ENCODE measurements around the gene POC1B.

POC1B gene

GRCh38 chr12:89525824-89526770 lies at the start of gene POC1B:
Gene POC1B, minus strand, starts transcription at chr12:89526047. Its CDS starts 152 bp downstream, at chr12:89525895.
- DNase-seq (ENCODE audit: low read depth in 2 of 2) = peak; percentile 65 to 66

DNA sequence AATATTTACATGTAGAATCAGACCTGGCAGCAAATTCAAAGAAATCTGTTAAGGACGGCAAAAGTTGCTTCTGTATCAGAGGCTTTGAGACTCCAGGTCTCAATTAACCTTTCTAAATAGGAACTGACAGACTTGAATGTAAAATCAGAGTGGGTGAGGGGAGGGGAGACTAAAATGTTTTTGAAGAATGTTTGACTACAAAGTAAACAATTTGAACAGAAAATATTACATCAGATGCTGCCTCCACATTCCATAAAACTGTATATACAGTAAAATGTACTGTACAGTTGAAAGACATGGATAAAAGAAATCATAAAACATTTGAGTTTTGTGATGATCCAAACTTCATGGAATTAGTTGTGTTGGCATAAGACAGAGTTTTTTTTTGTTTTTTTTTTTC lies 49.5 kb upstream of the POC1B start:
- no peak for DNase-seq (ENCODE audit: low read depth in 2 of 2)

GRCh38 chr12:89574736-89575208 lies 48.9 kb upstream of the POC1B start:
- no peak for DNase-seq (ENCODE audit: low read depth in 2 of 2)

DNA sequence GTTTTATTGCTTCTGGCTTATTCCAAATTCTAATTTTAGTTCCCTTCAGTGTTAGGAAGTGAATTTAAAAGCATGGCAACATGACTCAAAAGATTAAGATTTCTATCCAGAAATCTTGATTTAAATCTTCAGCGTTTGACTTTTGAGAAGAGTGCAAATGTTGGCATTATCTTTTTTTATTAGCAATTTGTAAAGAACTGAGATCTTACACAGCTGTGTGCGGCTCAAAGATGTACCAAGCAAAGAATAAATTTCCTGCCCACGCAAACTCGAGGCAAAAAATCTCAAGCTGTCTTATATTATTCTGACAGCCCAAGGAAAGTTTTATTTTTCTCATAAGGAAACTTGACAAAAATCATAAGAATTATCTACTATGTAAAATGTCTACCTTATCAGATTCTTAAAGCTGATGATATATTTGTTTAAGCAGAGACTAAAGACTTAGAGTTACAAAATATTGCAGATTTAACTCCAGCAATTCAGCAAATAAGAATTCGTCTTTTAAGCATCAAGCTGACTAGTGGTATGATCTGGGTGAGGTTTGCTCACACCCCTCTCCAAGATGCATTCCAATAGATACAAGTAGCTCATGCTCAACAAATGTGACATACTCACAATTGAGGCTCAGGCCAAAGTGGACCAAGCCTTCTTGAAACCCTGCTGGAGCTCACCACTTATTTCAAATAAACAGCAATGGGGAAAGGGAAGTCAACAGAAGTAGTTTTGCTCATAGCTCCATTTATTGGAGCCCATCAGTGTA lies 47.4 kb upstream of the POC1B start:
- DNase-seq (ENCODE audit: low read depth in 2 of 2) = no peak

DNA sequence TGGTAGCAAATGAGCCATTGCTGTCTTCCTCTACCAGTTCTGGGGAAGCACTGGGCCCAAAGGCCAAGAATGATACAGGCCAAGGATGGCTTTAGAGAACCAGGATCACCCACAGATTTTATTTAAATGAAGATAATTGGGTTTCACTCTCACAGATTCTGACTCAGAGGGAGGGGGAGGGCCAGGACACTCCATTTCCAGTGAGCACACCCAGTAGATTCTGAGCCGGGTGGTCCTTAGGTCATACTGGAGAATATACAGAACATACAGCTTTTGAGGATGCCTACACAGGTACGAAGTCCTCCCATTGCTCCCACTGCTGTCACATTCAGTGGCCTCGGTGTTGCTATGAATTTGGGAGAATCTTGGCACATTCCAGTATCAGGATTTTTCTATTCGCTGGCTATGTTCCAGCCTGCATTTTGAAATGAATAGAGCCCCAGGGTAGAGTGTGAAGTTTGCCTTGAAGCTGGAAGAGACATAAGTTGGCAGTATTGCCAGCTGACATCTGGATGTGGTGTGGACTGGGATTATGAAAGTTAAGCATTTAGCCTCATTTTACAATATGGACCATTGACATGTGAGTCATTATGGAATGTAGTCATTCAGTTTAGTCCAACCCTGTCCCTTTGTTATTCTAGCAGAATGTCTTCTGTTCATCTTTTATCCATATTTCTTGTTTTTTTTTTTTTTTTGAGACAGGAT lies 45.8 kb upstream of the POC1B start:
- no peak for DNase-seq (ENCODE audit: low read depth in 2 of 2)

DNA sequence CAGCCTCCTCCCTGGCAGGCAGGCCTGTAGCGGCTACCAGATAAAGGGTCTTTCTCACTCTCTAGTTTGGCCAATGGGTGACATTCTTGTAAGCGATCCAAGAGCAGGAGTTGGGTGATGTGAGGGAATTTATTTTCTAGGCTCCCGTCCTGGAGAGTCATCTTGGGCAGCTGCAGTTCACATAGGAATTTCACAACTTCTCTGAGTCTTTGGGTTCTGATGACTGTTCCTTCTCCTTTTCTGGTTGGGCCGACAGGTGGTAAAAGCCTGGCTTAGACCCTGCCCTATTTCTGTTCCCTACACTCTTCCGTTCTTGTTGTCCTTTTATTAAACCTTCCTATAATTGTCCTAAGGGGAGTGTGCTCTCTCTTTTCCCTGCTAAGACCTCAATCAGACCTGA lies 42.6 kb upstream of the POC1B start:
- DNase-seq (ENCODE audit: low read depth in 2 of 2) = no peak

DNA sequence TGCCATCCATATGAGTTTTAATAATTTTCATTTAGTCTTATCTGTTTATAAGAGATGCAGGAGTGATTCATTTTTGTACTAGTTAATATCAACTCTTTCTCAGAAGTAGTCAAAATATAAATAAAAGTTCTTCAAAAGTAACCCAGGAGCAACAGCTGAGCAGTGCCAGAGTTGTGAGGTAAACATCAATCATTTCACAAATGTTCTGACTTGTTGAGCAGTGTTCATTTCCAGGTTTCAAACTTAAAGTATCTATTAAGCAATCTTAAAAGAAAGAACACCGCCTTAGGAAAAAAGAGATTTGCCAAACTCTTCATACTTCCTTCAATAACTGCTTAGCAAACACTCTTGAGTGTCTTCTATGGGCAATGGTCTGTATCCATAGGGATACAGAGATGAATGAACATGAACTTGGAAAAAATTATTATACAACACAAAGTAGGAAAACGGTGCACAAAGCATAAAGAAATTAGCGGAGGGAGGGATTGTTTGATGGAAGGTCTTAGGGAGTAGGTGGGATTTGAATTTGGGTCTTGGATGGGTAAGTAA lies 41.9 kb upstream of the POC1B start:
- no peak for DNase-seq (ENCODE audit: low read depth in 2 of 2)

- peak in 1 of 2 donors; percentile 3 for DNase-seq (ENCODE audit: low read depth in 2 of 2)
Measured at GRCh38 chr12:89566615-89567014, 40.8 kb upstream of the POC1B start.

- no peak for DNase-seq (ENCODE audit: low read depth in 2 of 2)
Measured at GRCh38 chr12:89565002-89565401, 39.2 kb upstream of the POC1B start.

DNA sequence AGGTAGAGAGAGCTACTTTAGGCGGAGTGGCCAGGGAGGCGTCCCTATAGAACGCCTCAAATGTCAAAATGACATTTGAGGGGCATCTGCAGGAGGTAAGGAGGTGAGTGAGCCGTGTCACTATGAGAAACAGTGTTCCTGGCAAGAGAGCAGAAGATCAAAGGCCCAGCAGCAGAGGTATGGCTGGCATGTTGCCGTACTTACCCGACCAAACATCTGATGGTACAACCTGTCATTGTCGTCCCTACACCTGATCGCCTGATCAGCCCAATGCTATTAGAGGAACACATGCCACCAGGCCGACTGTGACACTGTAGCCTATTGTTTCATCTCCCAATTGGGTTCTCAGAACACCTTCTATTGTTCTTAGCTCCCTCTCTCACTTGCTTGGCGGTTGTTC lies 33.9 kb upstream of the POC1B start:
- DNase-seq (ENCODE audit: low read depth in 2 of 2) = no peak

- no peak for DNase-seq (ENCODE audit: low read depth in 2 of 2)
Measured at GRCh38 chr12:89556976-89557375, 31.1 kb upstream of the POC1B start.

- DNase-seq (ENCODE audit: low read depth in 2 of 2) = no peak
Measured at GRCh38 chr12:89552376-89552775, 26.5 kb upstream of the POC1B start.

DNA sequence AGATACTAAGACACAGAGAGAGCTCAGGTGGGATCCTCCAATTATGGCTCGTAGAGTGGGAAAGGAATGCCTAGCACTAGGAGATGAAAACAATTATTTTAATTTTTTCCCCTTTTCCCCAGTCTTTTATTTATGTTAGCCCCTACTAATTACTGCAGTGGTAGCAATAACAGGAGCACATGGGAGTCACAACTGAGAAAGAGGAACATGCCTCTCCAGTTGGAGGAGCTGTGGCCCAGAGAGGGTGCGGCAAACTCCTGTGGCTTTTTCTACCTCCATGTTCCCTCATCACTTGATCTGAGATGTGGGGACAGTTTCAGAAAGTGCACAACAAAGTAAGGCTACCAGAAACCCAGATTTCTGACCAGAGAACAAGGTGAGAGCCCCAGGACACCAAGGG lies 25.9 kb upstream of the POC1B start:
- DNase-seq (ENCODE audit: low read depth in 2 of 2) = no peak

DNA sequence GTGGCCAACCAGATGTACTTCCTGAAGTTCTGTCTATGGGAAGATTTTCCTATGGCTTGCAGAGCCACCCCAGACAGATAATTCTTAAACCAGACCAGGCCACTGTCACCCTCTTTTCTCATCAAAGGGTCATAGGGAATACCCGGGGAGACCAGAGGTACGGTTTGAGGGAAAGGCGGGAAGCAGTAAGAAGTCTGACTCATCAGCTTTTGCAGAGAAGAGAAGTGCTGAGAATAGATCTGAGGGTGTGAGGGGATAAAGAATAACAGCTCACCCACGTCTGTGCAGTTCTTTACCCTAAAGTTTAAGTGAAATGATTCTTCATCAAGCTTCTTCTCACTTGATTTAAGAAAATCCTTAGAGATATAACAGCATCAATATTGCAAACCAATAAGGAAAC lies 21.3 kb upstream of the POC1B start:
- DNase-seq (ENCODE audit: low read depth in 2 of 2) = no peak

DNA sequence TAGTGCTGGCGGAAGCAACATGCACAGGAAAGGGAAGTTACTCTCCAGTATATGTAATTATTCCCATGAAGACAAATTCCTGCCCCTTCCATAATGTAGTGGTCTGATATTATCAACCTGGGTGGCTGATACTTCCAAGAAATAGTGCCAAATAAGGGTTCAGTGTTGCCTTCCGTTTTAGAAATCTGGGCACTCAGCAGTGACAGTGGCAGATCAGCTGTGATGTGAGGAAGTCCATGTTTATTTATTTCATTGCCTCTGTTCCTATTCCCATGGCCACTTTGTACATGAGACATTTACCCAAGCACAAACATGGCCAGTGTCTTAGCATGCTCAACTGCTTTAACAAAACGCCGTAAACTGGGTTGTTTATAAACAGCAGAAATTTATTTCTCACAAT lies 20.3 kb upstream of the POC1B start:
- no peak for DNase-seq (ENCODE audit: low read depth in 2 of 2)

- DNase-seq (ENCODE audit: low read depth in 2 of 2) = no peak
Measured at GRCh38 chr12:89544681-89545184, 18.9 kb upstream of the POC1B start.

DNA sequence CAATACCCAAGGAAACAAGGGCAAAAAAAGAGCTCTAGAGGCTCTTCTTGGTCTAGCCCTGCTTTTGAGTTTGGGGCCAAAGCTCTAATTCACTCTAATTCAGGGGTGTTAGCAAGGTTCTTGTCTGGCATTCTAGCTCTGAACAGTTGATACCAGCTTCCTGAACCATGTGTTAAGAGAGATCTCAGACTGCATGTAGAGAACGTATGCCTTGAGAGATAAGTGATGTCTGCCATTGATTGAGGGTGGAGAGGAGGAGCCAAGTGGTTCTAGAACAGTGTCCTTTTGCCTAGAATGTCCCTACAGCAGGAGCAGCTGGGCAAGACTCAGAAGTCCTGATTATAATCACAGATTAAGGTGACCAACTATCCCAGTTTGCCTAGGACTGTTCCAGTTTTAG lies 18.2 kb upstream of the POC1B start:
- no peak for DNase-seq (ENCODE audit: low read depth in 2 of 2)

DNA sequence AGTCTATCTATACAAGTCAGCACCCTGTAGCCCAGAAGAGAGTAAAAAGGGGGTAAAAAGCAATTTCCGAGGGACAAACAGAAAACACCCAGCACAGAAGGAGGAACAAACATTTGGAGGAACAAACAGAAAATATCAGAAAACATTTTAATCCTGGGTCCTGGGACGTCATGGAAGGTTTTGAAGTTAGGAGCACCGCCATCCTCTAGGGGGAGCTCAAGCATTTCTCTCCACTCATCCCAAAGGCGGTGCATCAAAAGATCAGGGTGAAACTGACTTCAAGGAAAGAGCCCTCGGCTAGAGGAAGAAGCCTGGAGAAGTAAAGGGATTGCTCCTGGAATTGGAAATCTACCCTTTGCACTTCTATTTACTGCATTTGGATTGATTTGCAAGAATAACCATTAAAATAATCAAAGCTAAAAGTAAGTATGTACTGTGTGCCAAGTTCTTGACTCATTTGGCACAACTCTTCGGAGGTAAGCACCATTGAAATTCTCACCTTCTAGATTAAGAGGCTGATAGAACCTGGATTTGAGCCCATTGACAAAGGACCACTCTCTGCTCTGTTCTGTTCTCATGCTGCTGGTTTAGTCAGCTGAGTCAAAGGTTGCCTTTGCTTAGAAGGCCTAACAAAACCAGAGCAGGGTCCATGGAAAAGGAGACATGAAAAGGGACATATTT lies 17.2 kb upstream of the POC1B start:
- DNase-seq (ENCODE audit: low read depth in 2 of 2) = peak; percentile 15 to 27

GRCh38 chr12:89542236-89542635 lies 16.4 kb upstream of the POC1B start:
- no peak for DNase-seq (ENCODE audit: low read depth in 2 of 2)

GRCh38 chr12:89540586-89540985 lies 14.7 kb upstream of the POC1B start:
- no peak for DNase-seq (ENCODE audit: low read depth in 2 of 2)
